Ascending aorta (tissue), 2 donors: ENCODE measurements around the gene MYH9. TPM values are rescaled to one million over a fixed set of nuclear protein-coding genes. Genes with fewer than 3 reads are reported as not detected.

Source experiments
- DNase-seq, 2 donors: peaks; one replicate each; pipeline ENCODE4 v3.0.0-alpha.2; 2019; ENCODE audit warnings: low spot score in 2 of 2
- H3K27ac ChIP-seq, 2 donors: fragments of 200-600 bp; sonication (generic); one replicate each; pipeline ENCODE4 v1.5.1; 2016 to 2017; ENCODE audit warnings: mild to moderate bottlenecking in 1 of 2
- H3K27me3 ChIP-seq: fragments of 200-600 bp; sonication (generic); one replicate; pipeline ENCODE4 v1.5.1; 2017
- H3K36me3 ChIP-seq, 2 donors: fragments of 200-600 bp; sonication (generic); one replicate each; pipeline ENCODE4 v1.5.1; 2016
- H3K4me1 ChIP-seq, 2 donors: fragments of 200-600 bp; sonication (generic); one replicate each; pipeline ENCODE4 v1.5.1; 2016 to 2017; ENCODE audit warnings: mild to moderate bottlenecking in 1 of 2
- H3K4me3 ChIP-seq, 2 donors: fragments of 200-600 bp; sonication (generic); one replicate each; pipeline ENCODE4 v1.5.1; 2016 to 2017; ENCODE audit warnings: mild to moderate bottlenecking in 1 of 2
- H3K9me3 ChIP-seq, 2 donors: fragments of 200-600 bp; sonication (generic); one replicate each; pipeline ENCODE4 v1.5.1; 2016
- CTCF ChIP-seq, 3 experiments: fragments of 200-600 bp in 2 of 3; fragments of 450-650 bp in 1 of 3; sonication (generic) in 2 of 3; IDR thresholded peaks; one replicate each; pipeline ENCODE4 v1.5.1; 2016 to 2019; ENCODE audit warnings: antibody characterized with exemption in 3 of 3, mild to moderate bottlenecking in 1 of 3, moderate library complexity in 1 of 3
- intact Hi-C: fragments of 100-400 bp; cut with DNase I; formaldehyde crosslinking; loops from one replicate; pipeline ENCODE4 v1.15.1; 2023
- total RNA-seq: library from RNA; depleted of rRNA; stranded (reverse); fragments of >200 nt; gene quantifications from one replicate; pipeline ENCODE4 v1.1.0, GENCODE V29; 2016

MYH9 gene
- total RNA-seq, 1 donor from 2014 or later: 1,114 TPM

DNA sequence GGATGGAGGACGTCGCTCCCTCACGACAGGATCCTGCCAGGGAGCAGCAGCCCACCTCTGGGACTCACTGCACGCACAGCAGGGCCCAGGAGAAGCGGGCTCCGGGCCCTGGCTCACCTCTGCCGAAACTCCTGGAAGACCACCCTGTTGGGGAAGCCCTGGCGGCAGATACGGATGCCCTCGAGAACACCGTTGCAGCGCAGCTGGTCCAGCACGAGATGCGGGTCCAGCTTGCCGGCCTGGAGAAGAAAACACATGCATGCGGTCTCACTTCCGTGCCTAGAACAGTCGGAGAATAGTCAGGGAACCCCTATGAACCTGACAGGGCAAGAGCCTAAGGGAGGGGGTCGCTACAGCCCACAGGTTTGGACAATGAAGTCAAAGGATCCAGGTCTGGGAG, 82.0 kb downstream of the MYH9 start:
- H3K4me3 ChIP-seq: no peak overlapping the region
- H3K36me3 ChIP-seq: peaks cover 100% of the 10 kb centered on the region in 2 donors
- peak overlapping the region; percentile 12 to 56 for H3K27ac ChIP-seq
- no peak for DNase-seq
- no peaks in the 10 kb centered on the region for H3K4me1 ChIP-seq
- no peak for TF ChIP-seq CTCF (IDR thresholded peaks at IDR 0.05)
- no peaks in the 10 kb centered on the region for H3K27me3 ChIP-seq
- no peaks in the 10 kb centered on the region for H3K9me3 ChIP-seq
- intact Hi-C loops: no loop called here

- H3K27me3 ChIP-seq: no peaks in the 10 kb centered on the region
- H3K9me3 ChIP-seq: no peaks in the 10 kb centered on the region
- H3K4me1 ChIP-seq: no peaks in the 10 kb centered on the region
- no peak for DNase-seq
- peaks cover 100% of the 10 kb centered on the region in 2 donors for H3K36me3 ChIP-seq
- TF ChIP-seq CTCF (IDR thresholded peaks at IDR 0.05): no peak
- intact Hi-C loops: no loop called here
- H3K27ac ChIP-seq: peak overlapping the region; percentile 50 to 56
- no peak overlapping the region for H3K4me3 ChIP-seq
These were observed 83.3 kb downstream of the MYH9 start for GRCh38 chr22:36304429-36304828.

GRCh38 chr22:36303874-36304273, 83.9 kb downstream of the MYH9 start:
- Histone ChIP-seq H3K4me1 (no peaks in the 10 kb centered on the region), H3K27me3 (no peaks in the 10 kb centered on the region), H3K36me3 (peaks cover 100% of the 10 kb centered on the region in 2 donors), H3K9me3 (no peaks in the 10 kb centered on the region), H3K27ac (peak overlapping the region in 1 of 2 donors; percentile 56), H3K4me3 (no peak overlapping the region)
- intact Hi-C loops: no loop called here
- no peak for DNase-seq
- no peak for TF ChIP-seq CTCF (IDR thresholded peaks at IDR 0.05)

- Histone ChIP-seq H3K36me3 (peaks cover 100% of the 10 kb centered on the region in 2 donors), H3K27ac (peak overlapping the region in 1 of 2 donors; percentile 48), H3K4me3 (no peak overlapping the region), H3K9me3 (no peaks in the 10 kb centered on the region), H3K27me3 (no peaks in the 10 kb centered on the region), H3K4me1 (no peaks in the 10 kb centered on the region)
- TF ChIP-seq CTCF (IDR thresholded peaks at IDR 0.05): no peak
- intact Hi-C loops: no loop called here
- no peak for DNase-seq
These were observed 84.7 kb downstream of the MYH9 start for GRCh38 chr22:36303115-36303467.

- no peak overlapping the region for H3K4me3 ChIP-seq
- no peak for DNase-seq
- H3K27ac ChIP-seq: peak overlapping the region; percentile 35 to 48
- intact Hi-C loops: no loop called here
- H3K4me1 ChIP-seq: no peaks in the 10 kb centered on the region
- peaks cover 100% of the 10 kb centered on the region in 2 donors for H3K36me3 ChIP-seq
- TF ChIP-seq CTCF (IDR thresholded peaks at IDR 0.05): no peak
- H3K27me3 ChIP-seq: no peaks in the 10 kb centered on the region
- no peaks in the 10 kb centered on the region for H3K9me3 ChIP-seq
These were observed 85.2 kb downstream of the MYH9 start for GRCh38 chr22:36302439-36303114.
